Epithelial cell of proximal tubule (primary cell): ENCODE data around the gene CHERP. TPM values are rescaled to one million over a fixed set of nuclear protein-coding genes. Genes with fewer than 3 reads are reported as not detected.

Experiments
- DNase-seq: peaks from one replicate; pipeline ENCODE4 v3.0.0-alpha.2; 2011; ENCODE audit warnings: low read depth
- H3K4me3 ChIP-seq: 2 replicates; pipeline ENCODE4 v1.5.1; 2011; ENCODE audit warnings: low read depth, mild to moderate bottlenecking, low read length
- CTCF ChIP-seq: conservative IDR thresholded peaks from 2 replicates; pipeline ENCODE4 v1.5.1; 2012; ENCODE audit warnings: low read depth, mild to moderate bottlenecking, low read length
- total RNA-seq: library from RNA; depleted of rRNA; stranded (reverse); fragments of >200 nt; gene quantifications from 2 replicates; pipeline ENCODE4 v1.2.3, GENCODE V29; 2015

CHERP gene
- total RNA-seq, 1 donor from 2014 or later: 11.2 TPM

GRCh38 chr19:16522559-16523377, 19.5 kb downstream of the CHERP start:
- H3K4me3 ChIP-seq: no peak overlapping the region
- TF ChIP-seq CTCF: no peak
- DNase-seq: no peak

- TF ChIP-seq CTCF: no peak
- no peak overlapping the region for H3K4me3 ChIP-seq
- no peak for DNase-seq
Observed at GRCh38 chr19:16521715-16522289, 20.4 kb downstream of the CHERP start.

GRCh38 chr19:16520986-16521624, 21.1 kb downstream of the CHERP start:
- H3K4me3 ChIP-seq: no peak overlapping the region
- no peak for TF ChIP-seq CTCF
- no peak for DNase-seq

GRCh38 chr19:16520074-16520973, 21.9 kb downstream of the CHERP start:
- no peak overlapping the region for H3K4me3 ChIP-seq
- no peak for DNase-seq
- no peak for TF ChIP-seq CTCF

- no peak overlapping the region for H3K4me3 ChIP-seq
- no peak for DNase-seq
- no peak for TF ChIP-seq CTCF
Observed at GRCh38 chr19:16519230-16519687, 23.0 kb downstream of the CHERP start.

- DNase-seq: no peak
- no peak overlapping the region for H3K4me3 ChIP-seq
- peak; percentile 28 for TF ChIP-seq CTCF
Observed at GRCh38 chr19:16518483-16519229, 23.6 kb downstream of the CHERP start.
